Nephron progenitor cell (in vitro differentiated cells): ENCODE results near the gene SCARF2.

Experiments used
- DNase-seq: peaks from one replicate; pipeline ENCODE4 v3.0.0; 2021
- H3K27ac Mint-ChIP-seq: 2 replicates; pipeline ENCODE4 v1.8.0; 2021; ENCODE audit warnings: mild to moderate bottlenecking, moderate library complexity, mixed read lengths
- H3K27me3 Mint-ChIP-seq: 2 replicates; pipeline ENCODE4 v1.8.0; 2021; ENCODE audit warnings: mild to moderate bottlenecking, low read depth, mixed read lengths; ENCODE audit not compliant: poor library complexity
- H3K36me3 Mint-ChIP-seq: 2 replicates; pipeline ENCODE4 v1.8.0; 2021; ENCODE audit warnings: low read depth, mixed read lengths
- H3K4me1 Mint-ChIP-seq: 2 replicates; pipeline ENCODE4 v1.8.0; 2021; ENCODE audit warnings: mixed read lengths
- H3K4me3 Mint-ChIP-seq: 2 replicates; pipeline ENCODE4 v1.8.0; 2021; ENCODE audit warnings: mild to moderate bottlenecking, moderate library complexity, mixed read lengths
- H3K9me3 Mint-ChIP-seq: 2 replicates; pipeline ENCODE4 v1.8.0; 2021; ENCODE audit warnings: mild to moderate bottlenecking, moderate library complexity, mixed read lengths
- TF ChIP-seq, protein P1 (sequence below): fragments of 200-600 bp; sonication (generic); IDR thresholded peaks from 2 replicates; pipeline ENCODE4 v1.5.0; 2021; ENCODE audit warnings: antibody characterized with exemption

The SCARF2 gene

GRCh38 chr22:20426259-20426615, 11.4 kb downstream of the SCARF2 start:
- peaks cover 15% of the 10 kb centered on the region for H3K4me1 Mint-ChIP-seq
- TF ChIP-seq, protein P1, sequence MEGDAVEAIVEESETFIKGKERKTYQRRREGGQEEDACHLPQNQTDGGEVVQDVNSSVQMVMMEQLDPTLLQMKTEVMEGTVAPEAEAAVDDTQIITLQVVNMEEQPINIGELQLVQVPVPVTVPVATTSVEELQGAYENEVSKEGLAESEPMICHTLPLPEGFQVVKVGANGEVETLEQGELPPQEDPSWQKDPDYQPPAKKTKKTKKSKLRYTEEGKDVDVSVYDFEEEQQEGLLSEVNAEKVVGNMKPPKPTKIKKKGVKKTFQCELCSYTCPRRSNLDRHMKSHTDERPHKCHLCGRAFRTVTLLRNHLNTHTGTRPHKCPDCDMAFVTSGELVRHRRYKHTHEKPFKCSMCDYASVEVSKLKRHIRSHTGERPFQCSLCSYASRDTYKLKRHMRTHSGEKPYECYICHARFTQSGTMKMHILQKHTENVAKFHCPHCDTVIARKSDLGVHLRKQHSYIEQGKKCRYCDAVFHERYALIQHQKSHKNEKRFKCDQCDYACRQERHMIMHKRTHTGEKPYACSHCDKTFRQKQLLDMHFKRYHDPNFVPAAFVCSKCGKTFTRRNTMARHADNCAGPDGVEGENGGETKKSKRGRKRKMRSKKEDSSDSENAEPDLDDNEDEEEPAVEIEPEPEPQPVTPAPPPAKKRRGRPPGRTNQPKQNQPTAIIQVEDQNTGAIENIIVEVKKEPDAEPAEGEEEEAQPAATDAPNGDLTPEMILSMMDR = no peak
- peaks cover 40% of the 10 kb centered on the region for H3K27me3 Mint-ChIP-seq
- H3K36me3 Mint-ChIP-seq = peaks cover 14% of the 10 kb centered on the region
- no peak overlapping the region for H3K27ac Mint-ChIP-seq
- no peak overlapping the region for H3K4me3 Mint-ChIP-seq
- no peaks in the 10 kb centered on the region for H3K9me3 Mint-ChIP-seq
- DNase-seq = no peak

DNA sequence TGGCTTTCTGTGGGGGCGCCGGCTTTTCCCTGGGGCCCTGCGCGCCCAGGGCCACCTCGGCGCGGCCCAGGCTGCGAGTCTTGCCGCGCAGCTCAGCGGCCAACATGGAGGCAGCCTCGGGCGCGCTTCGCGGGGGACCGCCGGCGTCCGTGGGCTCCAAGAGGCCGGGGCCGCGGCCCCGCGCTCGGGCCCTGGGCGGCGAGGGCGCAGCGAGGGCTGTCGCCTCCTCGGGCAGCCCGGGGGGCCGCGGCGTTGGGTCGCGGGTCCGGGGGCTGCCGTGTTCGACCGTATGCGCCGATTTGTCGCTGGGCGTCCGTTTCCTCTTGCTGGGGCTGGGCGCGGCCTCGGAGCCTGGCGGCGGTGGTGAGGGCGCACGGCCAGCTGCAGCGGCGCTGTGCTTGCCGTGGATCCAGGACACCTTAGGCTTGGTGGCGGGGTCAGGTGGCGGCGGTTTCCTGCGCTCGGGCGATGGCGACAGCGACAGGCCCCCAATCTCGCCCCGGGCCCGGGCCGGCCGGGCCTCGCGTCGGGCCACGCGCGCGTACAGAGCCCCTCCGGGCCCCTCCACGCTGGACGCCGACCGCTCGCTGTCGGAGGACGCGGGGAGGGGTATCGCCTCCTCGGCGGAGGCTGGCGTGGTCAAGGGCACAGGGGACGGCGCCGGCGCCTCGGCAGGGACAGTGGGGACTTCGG, 11.9 kb downstream of the SCARF2 start:
- TF ChIP-seq, protein P1 = no peak
- peaks cover 37% of the 10 kb centered on the region for H3K27me3 Mint-ChIP-seq
- no peak overlapping the region for H3K27ac Mint-ChIP-seq
- peaks cover 15% of the 10 kb centered on the region for H3K4me1 Mint-ChIP-seq
- no peak for DNase-seq
- no peak overlapping the region for H3K4me3 Mint-ChIP-seq
- peaks cover 14% of the 10 kb centered on the region for H3K36me3 Mint-ChIP-seq
- no peaks in the 10 kb centered on the region for H3K9me3 Mint-ChIP-seq

DNA sequence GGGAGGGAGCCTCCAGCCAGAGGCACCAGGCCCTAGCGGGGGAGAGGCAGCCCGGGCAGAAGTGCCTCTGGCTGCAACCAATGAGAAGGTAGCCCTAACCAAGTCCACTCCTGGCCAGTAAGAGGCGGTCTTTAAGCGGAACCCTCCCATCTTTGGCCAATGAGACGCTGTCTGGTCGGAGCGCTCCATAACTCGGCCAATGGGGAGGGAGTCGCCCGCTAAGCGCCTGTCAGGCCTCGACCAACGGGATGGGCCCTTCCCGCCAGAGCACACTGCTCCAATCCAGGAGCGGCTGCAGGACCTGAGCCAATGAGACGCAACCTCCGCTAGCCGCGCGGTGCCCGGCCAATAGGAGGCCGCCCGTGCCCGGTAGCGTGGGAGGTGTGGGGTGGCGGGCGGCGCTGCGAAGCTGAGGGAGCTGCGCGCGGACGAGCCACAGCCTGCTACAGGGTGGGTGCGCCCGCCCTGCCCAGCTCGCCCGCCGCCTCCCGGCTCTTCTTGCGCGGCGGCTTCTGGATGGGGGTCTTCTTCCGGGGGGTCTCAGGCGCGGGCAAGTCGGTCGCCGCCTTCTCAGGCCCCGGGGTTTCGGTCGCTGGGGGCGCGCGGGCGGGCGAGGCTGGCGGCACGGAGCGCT, 12.6 kb downstream of the SCARF2 start:
- TF ChIP-seq, protein P1 = no peak
- peaks cover 30% of the 10 kb centered on the region for H3K27me3 Mint-ChIP-seq
- H3K4me3 Mint-ChIP-seq = no peak overlapping the region
- H3K9me3 Mint-ChIP-seq = no peaks in the 10 kb centered on the region
- peaks cover 15% of the 10 kb centered on the region for H3K4me1 Mint-ChIP-seq
- H3K27ac Mint-ChIP-seq = no peak overlapping the region
- DNase-seq = no peak
- H3K36me3 Mint-ChIP-seq = peaks cover 14% of the 10 kb centered on the region

DNA sequence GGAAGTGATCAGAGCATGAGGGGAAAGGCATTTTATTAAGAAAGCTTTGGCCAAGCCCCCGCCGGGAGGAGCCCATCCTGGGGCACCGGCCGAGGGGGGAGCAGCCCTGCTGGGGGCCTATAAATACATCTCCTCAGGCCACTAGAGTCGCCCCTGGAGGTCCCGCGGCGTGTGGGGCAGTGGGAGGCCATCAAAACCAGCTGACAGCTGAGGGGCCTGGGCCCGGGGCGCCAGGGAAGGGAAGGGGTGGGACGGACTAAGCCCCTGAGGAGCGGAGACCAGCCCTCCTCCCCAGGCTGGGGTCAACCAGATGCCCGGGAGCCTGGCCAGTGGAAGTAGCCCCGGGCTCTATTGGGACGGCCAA, 13.1 kb downstream of the SCARF2 start:
- Mint-ChIP-seq H3K27me3 (peaks cover 25% of the 10 kb centered on the region), H3K9me3 (no peaks in the 10 kb centered on the region), H3K27ac (no peak overlapping the region), H3K4me3 (no peak overlapping the region), H3K36me3 (peaks cover 14% of the 10 kb centered on the region), H3K4me1 (peaks cover 15% of the 10 kb centered on the region)
- DNase-seq = no peak
- TF ChIP-seq, protein P1 = no peak

- no peaks in the 10 kb centered on the region for H3K9me3 Mint-ChIP-seq
- H3K4me3 Mint-ChIP-seq = no peak overlapping the region
- TF ChIP-seq, protein P1 = no peak
- H3K36me3 Mint-ChIP-seq = peaks cover 13% of the 10 kb centered on the region
- peaks cover 13% of the 10 kb centered on the region for H3K4me1 Mint-ChIP-seq
- peaks cover 24% of the 10 kb centered on the region for H3K27me3 Mint-ChIP-seq
- DNase-seq = no peak
- H3K27ac Mint-ChIP-seq = no peak overlapping the region
Measured at GRCh38 chr22:20423906-20424551, 13.6 kb downstream of the SCARF2 start.
